Stimulated activated effector memory CD8-positive, alpha-beta T cell treated with anti-CD3 and anti-CD28 coated beads, Interleukin-12 subunit alpha, Interleukin-12 subunit beta, amount 100 ng/mL, for 72 hours (primary cell): ENCODE data around the gene GPR32.

ENCODE experiments used
- ATAC-seq: fragments of 150-1000 bp; cut with Tn5 transposase; 2 replicates; pipeline ENCODE4 v1.10.0; 2021
- DNase-seq, 2 donors: peaks; one replicate each; pipeline ENCODE4 v3.0.0; 2021 to 2022; ENCODE audit warnings: low spot score in 2 of 2
- H3K27ac Mint-ChIP-seq: one replicate; pipeline ENCODE4 v1.8.0; 2022; ENCODE audit warnings: mild to moderate bottlenecking, mixed read lengths
- H3K36me3 Mint-ChIP-seq: one replicate; pipeline ENCODE4 v1.8.0; 2022; ENCODE audit warnings: mild to moderate bottlenecking, mixed read lengths
- H3K4me1 Mint-ChIP-seq: one replicate; pipeline ENCODE4 v1.8.0; 2022; ENCODE audit warnings: mixed read lengths
- H3K4me3 Mint-ChIP-seq: one replicate; pipeline ENCODE4 v1.8.0; 2022; ENCODE audit warnings: mild to moderate bottlenecking, mixed read lengths
- H3K9me3 Mint-ChIP-seq: one replicate; pipeline ENCODE4 v1.8.0; 2022; ENCODE audit warnings: mixed read lengths

GPR32 gene

GRCh38 chr19:50790396-50790795 lies 20.1 kb downstream of the GPR32 start, which contains the start of gene ACP4:
ACP4 (plus strand) TSS chr19:50790415; CDS start chr19:50790415, 0 bp downstream.
- Mint-ChIP-seq H3K4me3 (no peak within 1 kb of the TSS), H3K4me1 (peaks cover 6% of the 10 kb centered on the region), H3K27ac (peak within 1 kb of the TSS; percentile 29), H3K9me3 (no peaks in the 10 kb centered on the region), H3K36me3 (peaks cover 36% of the 10 kb centered on the region)
- ATAC-seq (no peak), DNase-seq (no peak)

- Mint-ChIP-seq H3K4me3 (no peak overlapping the region), H3K36me3 (peaks cover 41% of the 10 kb centered on the region), H3K27ac (peak overlapping the region; percentile 26), H3K4me1 (peaks cover 6% of the 10 kb centered on the region), H3K9me3 (no peaks in the 10 kb centered on the region)
- ATAC-seq, result no peak
- no peak for DNase-seq
These were observed 20.7 kb downstream of the GPR32 start for GRCh38 chr19:50790922-50791467.

- H3K4me1 Mint-ChIP-seq, result peaks cover 6% of the 10 kb centered on the region
- ATAC-seq (no peak), DNase-seq (no peak)
- H3K27ac Mint-ChIP-seq, result peak overlapping the region; percentile 26
- no peak overlapping the region for H3K4me3 Mint-ChIP-seq
- H3K36me3 Mint-ChIP-seq, result peaks cover 41% of the 10 kb centered on the region
- H3K9me3 Mint-ChIP-seq, result no peaks in the 10 kb centered on the region
These were observed 21.5 kb downstream of the GPR32 start for GRCh38 chr19:50791594-50792271.

DNA sequence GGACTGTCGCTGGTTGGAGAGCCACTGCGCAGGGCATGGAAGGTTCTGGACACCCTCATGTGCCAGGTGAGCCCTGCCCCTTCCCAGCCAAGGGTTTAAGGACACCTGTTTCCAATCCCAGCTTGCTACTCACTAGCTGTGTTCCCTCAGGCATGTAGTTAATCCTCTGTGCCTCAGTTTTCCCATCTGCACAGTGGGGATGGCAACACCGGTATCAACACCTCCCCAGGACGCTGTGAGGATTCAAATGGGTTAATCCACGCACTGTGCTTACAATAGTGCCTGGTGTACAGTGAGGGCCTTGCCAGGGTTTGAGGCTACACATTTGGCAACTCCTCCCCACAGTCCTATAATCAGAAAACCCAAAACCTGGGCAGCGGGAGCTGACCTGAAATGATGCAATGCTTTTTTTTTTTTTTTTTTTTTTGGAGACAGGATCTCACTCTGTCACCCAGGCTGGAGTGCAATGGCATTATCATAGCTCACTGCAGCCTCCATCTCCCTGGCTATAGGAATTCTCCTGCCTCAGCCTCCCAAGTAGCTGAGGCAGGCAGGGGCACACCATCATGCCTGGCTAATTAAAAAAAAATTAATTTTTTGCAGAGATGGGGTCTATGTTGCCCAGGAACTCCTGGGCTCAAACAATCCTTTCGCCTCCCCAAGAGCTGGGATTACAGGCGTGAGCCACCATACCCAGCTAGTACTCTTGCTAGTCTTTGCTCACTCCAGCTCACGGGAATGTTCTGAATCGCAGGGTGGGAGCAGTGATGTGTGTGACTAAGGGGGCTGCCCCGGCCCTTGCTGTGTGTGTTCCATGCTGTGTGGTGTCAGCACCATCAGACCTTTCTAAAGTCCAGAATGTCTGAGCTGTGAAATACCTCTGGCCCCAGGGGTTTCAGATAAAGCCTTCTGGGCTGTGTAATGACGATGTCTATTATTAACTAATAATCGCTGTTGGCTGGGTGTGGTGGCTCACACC lies 22.3 kb downstream of the GPR32 start:
- Mint-ChIP-seq H3K4me1 (peaks cover 6% of the 10 kb centered on the region), H3K36me3 (peaks cover 49% of the 10 kb centered on the region), H3K9me3 (no peaks in the 10 kb centered on the region), H3K27ac (no peak overlapping the region), H3K4me3 (no peak overlapping the region)
- ATAC-seq, result no peak
- DNase-seq, result no peak

- DNase-seq (no peak), ATAC-seq (no peak)
- Mint-ChIP-seq H3K4me3 (no peak overlapping the region), H3K4me1 (peaks cover 6% of the 10 kb centered on the region), H3K36me3 (peaks cover 60% of the 10 kb centered on the region), H3K27ac (no peak overlapping the region), H3K9me3 (no peaks in the 10 kb centered on the region)
These were observed 23.3 kb downstream of the GPR32 start for GRCh38 chr19:50793558-50794065.

- H3K9me3 Mint-ChIP-seq, result no peaks in the 10 kb centered on the region
- ATAC-seq (peak; percentile 43), DNase-seq (peak in 1 of 2 donors; percentile 68)
- peaks cover 6% of the 10 kb centered on the region for H3K4me1 Mint-ChIP-seq
- H3K36me3 Mint-ChIP-seq, result peaks cover 67% of the 10 kb centered on the region
- peak overlapping the region; percentile 81 for H3K27ac Mint-ChIP-seq
- H3K4me3 Mint-ChIP-seq, result no peak overlapping the region
These were observed 24.0 kb downstream of the GPR32 start for GRCh38 chr19:50794074-50794875.

GRCh38 chr19:50794876-50795663 lies 24.8 kb downstream of the GPR32 start:
- H3K4me1 Mint-ChIP-seq, result peaks cover 9% of the 10 kb centered on the region
- DNase-seq (no peak), ATAC-seq (peak; percentile 27)
- peaks cover 75% of the 10 kb centered on the region for H3K36me3 Mint-ChIP-seq
- H3K27ac Mint-ChIP-seq, result peak overlapping the region; percentile 81
- no peak overlapping the region for H3K4me3 Mint-ChIP-seq
- no peaks in the 10 kb centered on the region for H3K9me3 Mint-ChIP-seq

DNA sequence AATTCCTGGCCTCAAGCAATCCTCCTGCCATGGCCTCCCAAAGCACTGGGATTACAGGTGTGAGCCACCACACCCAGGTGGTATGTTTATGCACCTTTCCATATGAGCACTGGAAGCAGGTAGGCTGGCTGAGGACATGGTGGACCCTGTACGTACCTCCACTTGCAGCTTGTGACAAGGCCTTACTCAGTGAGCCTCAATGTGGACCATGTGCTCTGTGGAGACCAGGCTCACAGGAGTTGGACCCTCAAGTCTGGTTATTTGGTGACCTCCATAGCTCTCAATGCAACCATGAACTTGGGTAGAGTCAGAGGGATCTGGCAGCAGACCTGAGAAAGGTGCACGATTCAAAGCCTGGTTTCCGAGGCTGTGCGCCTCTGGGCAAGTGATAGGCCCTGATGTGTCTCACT lies 25.4 kb downstream of the GPR32 start:
- Mint-ChIP-seq H3K27ac (no peak overlapping the region), H3K4me1 (peaks cover 13% of the 10 kb centered on the region), H3K9me3 (no peaks in the 10 kb centered on the region), H3K4me3 (no peak overlapping the region), H3K36me3 (peaks cover 81% of the 10 kb centered on the region)
- DNase-seq, result no peak
- no peak for ATAC-seq

DNA sequence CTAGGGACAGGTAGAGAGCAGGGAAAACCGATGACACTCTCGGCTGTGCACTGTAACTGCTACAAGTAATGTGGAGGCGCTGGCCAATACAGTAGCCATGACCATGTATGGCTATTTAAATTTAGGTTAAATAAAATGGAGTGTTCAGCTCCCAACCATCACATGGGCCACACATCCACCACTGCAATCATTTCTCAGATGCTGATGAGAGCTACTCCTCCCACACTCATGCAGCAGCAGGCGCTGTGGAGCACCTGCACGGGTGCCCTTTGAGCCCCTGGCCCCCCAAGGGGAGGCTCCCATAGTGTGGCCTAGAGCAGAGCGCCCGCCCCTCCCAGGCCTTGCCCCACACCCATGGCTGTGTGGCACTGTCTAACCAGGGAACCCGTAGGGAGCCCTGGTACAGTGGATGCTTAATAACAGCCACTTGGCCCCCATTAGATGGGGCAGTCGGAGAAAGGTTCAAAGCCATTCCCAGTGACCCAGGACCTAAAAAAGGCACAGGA lies 25.9 kb downstream of the GPR32 start:
- Mint-ChIP-seq H3K36me3 (peaks cover 82% of the 10 kb centered on the region), H3K4me3 (no peak overlapping the region), H3K9me3 (no peaks in the 10 kb centered on the region), H3K4me1 (peaks cover 17% of the 10 kb centered on the region), H3K27ac (no peak overlapping the region)
- no peak for ATAC-seq
- DNase-seq, result no peak

DNA sequence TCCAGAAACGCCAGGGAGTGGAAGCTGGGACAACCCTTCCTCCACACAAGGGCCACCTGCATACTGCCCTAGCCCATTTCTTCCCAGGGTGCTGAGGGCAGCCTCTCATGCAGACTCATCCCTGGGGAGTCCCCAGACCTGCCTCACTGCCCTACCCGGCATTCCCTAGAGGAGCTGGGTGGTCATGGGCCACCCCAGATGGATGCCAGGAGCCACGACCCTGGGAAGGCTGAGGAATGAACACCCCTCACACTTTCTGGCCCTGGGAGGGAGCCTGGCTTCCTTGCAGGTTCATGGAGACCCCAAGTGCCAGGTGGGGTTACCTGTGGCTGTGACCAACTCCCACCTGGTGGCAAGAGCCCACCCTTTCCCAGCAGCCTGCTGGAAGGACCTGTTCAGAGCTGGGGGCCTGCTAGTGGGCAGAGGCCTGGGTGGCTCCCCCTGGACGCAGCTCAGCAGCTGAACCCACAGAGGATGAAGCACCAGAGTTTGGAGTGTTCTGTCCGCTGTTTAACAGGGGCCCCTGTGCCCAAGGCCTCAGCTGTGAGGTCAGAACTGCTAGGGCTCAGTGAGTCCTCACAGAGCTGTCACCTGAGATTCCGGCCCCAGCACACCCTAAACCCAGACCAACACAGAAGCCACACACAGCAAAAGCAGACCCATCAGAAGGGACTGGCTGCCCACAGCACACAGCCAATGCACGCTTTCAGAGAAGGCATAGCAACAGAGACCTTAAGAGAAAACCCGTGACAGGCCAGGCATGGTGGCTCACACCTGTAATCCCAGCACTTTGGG lies 26.6 kb downstream of the GPR32 start:
- Mint-ChIP-seq H3K4me1 (peaks cover 19% of the 10 kb centered on the region), H3K4me3 (no peak overlapping the region)

GRCh38 chr19:50797429-50797780 lies 27.1 kb downstream of the GPR32 start:
- DNase-seq (no peak), ATAC-seq (no peak)
- peaks cover 23% of the 10 kb centered on the region for H3K4me1 Mint-ChIP-seq
- peaks cover 85% of the 10 kb centered on the region for H3K36me3 Mint-ChIP-seq
- H3K9me3 Mint-ChIP-seq, result no peaks in the 10 kb centered on the region
- H3K27ac Mint-ChIP-seq, result no peak overlapping the region
- no peak overlapping the region for H3K4me3 Mint-ChIP-seq

More for the DNA sequence above, 26.6 kb downstream of the GPR32 start:
- ATAC-seq (no peak), DNase-seq (no peak)
- Mint-ChIP-seq H3K36me3 (peaks cover 82% of the 10 kb centered on the region), H3K9me3 (no peaks in the 10 kb centered on the region), H3K27ac (no peak overlapping the region)

DNA sequence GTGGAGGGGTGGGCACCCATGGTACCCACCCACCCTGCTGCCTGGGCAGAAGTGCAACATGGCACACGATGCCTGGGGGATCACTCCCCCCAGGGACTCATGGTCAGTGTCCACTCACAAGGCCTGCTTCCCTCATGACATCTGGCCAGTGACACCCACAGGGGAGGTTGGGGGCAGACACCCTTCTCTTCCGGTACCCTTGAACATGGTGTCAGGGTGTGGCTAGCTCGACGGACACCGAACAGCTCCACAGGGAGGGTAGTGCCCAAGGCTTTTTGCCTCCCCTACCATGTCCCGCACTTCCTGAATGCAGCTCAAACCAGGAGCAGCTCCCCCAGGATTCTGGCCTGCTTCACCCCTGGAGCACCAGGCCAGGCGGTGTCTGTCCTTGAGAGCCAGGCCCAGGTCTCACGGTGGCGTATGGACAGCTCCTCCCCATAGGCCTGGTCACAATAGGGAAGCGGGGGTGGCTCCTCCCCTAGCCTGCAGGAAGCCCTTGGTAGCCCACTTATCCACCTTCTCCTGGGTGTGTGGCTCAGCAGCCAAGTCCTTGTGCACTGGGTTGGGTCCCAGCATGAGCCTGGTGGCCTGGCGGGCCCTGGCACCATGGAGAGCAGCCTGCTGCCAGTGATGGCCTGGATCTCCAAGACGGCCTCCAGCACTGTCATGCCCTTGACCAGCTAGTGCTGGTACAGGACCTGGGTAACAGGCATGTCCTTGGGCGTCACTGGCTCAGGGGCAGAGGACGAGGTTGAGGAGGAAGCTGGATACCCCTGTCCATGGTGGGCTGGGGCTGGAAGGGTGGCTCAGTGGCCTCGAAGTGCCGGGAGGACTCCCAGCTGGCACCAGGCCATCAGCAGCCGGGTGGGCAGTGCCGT lies 27.8 kb downstream of the GPR32 start:
- Mint-ChIP-seq H3K27ac (no peak overlapping the region), H3K9me3 (no peaks in the 10 kb centered on the region), H3K4me1 (peaks cover 29% of the 10 kb centered on the region), H3K36me3 (peaks cover 91% of the 10 kb centered on the region), H3K4me3 (no peak overlapping the region)
- DNase-seq (no peak), ATAC-seq (no peak)
